ENCODE measurements around the gene UBA52.
"Not testable (repeated sequence)": the region's sequence is repeated elsewhere in the genome, so short reads cannot be mapped to it uniquely, and the experiment has no call there.

Gene UBA52

GRCh38 chr19:18580311-18580710 is 8.7 kb downstream of the UBA52 start:
- H3K27ac ChIP-seq (ENCODE audit: low read length): no peak overlapping the region
- H3K27me3 ChIP-seq (ENCODE audit: control insufficient read depth in 1 of 2, insufficient read depth in 2 of 2, low read length in 2 of 2): no peaks in the 10 kb centered on the region
- no peak overlapping the region for H3K9ac ChIP-seq (ENCODE audit: low read length in 2 of 2)
- no peaks in the 10 kb centered on the region for H3K9me3 ChIP-seq (ENCODE audit: control insufficient read depth in 2 of 2, low read length in 2 of 2)
- H3K4me1 ChIP-seq (ENCODE audit: control insufficient read depth, insufficient read depth, low read length): no peaks in the 10 kb centered on the region
- H3K36me3 ChIP-seq (ENCODE audit: control insufficient read depth in 2 of 2, insufficient read depth in 2 of 2, low read length in 2 of 2): peaks cover 6 to 16% of the 10 kb centered on the region in 2 donors
- no peak overlapping the region for H3K4me3 ChIP-seq (ENCODE audit: low read length in 2 of 2)

GRCh38 chr19:18586306-18586705 is 14.6 kb downstream of the UBA52 start:
- Histone ChIP-seq H3K9ac (ENCODE audit: low read length in 2 of 2) (no peak overlapping the region), H3K4me3 (ENCODE audit: low read length in 2 of 2) (no peak overlapping the region), H3K36me3 (ENCODE audit: control insufficient read depth in 2 of 2, insufficient read depth in 2 of 2, low read length in 2 of 2) (peaks cover 0 to 3% of the 10 kb centered on the region in 2 donors), H3K9me3 (ENCODE audit: control insufficient read depth in 2 of 2, low read length in 2 of 2) (no peaks in the 10 kb centered on the region), H3K27ac (ENCODE audit: low read length) (no peak overlapping the region), H3K27me3 (ENCODE audit: control insufficient read depth in 1 of 2, insufficient read depth in 2 of 2, low read length in 2 of 2) (no peaks in the 10 kb centered on the region), H3K4me1 (ENCODE audit: control insufficient read depth, insufficient read depth, low read length) (peaks cover 29% of the 10 kb centered on the region)

- no peaks in the 10 kb centered on the region for H3K27me3 ChIP-seq (ENCODE audit: control insufficient read depth in 1 of 2, insufficient read depth in 2 of 2, low read length in 2 of 2)
- peak overlapping the region; percentile 49 for H3K27ac ChIP-seq (ENCODE audit: low read length)
- peak overlapping the region in 1 of 2 donors; percentile 85 for H3K4me3 ChIP-seq (ENCODE audit: low read length in 2 of 2)
- H3K4me1 ChIP-seq (ENCODE audit: control insufficient read depth, insufficient read depth, low read length): peaks cover 29% of the 10 kb centered on the region
- H3K9me3 ChIP-seq (ENCODE audit: control insufficient read depth in 2 of 2, low read length in 2 of 2): no peaks in the 10 kb centered on the region
- H3K36me3 ChIP-seq (ENCODE audit: control insufficient read depth in 2 of 2, insufficient read depth in 2 of 2, low read length in 2 of 2): peaks cover 0 to 3% of the 10 kb centered on the region in 2 donors
- no peak overlapping the region for H3K9ac ChIP-seq (ENCODE audit: low read length in 2 of 2)
Observed at GRCh38 chr19:18587561-18587960, 15.9 kb downstream of the UBA52 start.

GRCh38 chr19:18587962-18588610 is 16.4 kb downstream of the UBA52 start:
- Histone ChIP-seq H3K27ac (ENCODE audit: low read length) (peak overlapping the region; percentile 49), H3K9ac (ENCODE audit: low read length in 2 of 2) (peak overlapping the region; percentile 60 to 62), H3K9me3 (ENCODE audit: control insufficient read depth in 2 of 2, low read length in 2 of 2) (no peaks in the 10 kb centered on the region), H3K36me3 (ENCODE audit: control insufficient read depth in 2 of 2, insufficient read depth in 2 of 2, low read length in 2 of 2) (peaks cover 0 to 3% of the 10 kb centered on the region in 2 donors), H3K4me3 (ENCODE audit: low read length in 2 of 2) (peak overlapping the region; percentile 73 to 85), H3K27me3 (ENCODE audit: control insufficient read depth in 1 of 2, insufficient read depth in 2 of 2, low read length in 2 of 2) (no peaks in the 10 kb centered on the region), H3K4me1 (ENCODE audit: control insufficient read depth, insufficient read depth, low read length) (peaks cover 29% of the 10 kb centered on the region)

- H3K36me3 ChIP-seq (ENCODE audit: control insufficient read depth in 2 of 2, insufficient read depth in 2 of 2, low read length in 2 of 2): peaks cover 0 to 3% of the 10 kb centered on the region in 2 donors
- H3K9ac ChIP-seq (ENCODE audit: low read length in 2 of 2): peak within 1 kb of the TSS; percentile 60 to 62
- peak within 1 kb of the TSS; percentile 49 for H3K27ac ChIP-seq (ENCODE audit: low read length)
- H3K9me3 ChIP-seq (ENCODE audit: control insufficient read depth in 2 of 2, low read length in 2 of 2): no peaks in the 10 kb centered on the region
- H3K4me1 ChIP-seq (ENCODE audit: control insufficient read depth, insufficient read depth, low read length): peaks cover 29% of the 10 kb centered on the region
- no peaks in the 10 kb centered on the region for H3K27me3 ChIP-seq (ENCODE audit: control insufficient read depth in 1 of 2, insufficient read depth in 2 of 2, low read length in 2 of 2)
- peak within 1 kb of the TSS; percentile 73 to 85 for H3K4me3 ChIP-seq (ENCODE audit: low read length in 2 of 2)
Observed at GRCh38 chr19:18588611-18589379, 17.1 kb downstream of the UBA52 start, which contains the start of gene REX1BD. Gene REX1BD, plus strand, starts transcription at chr19:18588798. Its CDS starts 4 bp downstream, at chr19:18588802.

- Histone ChIP-seq H3K36me3 (ENCODE audit: control insufficient read depth in 2 of 2, insufficient read depth in 2 of 2, low read length in 2 of 2) (peaks cover 0 to 3% of the 10 kb centered on the region in 2 donors), H3K9me3 (ENCODE audit: control insufficient read depth in 2 of 2, low read length in 2 of 2) (no peaks in the 10 kb centered on the region), H3K4me1 (ENCODE audit: control insufficient read depth, insufficient read depth, low read length) (peaks cover 34% of the 10 kb centered on the region), H3K9ac (ENCODE audit: low read length in 2 of 2) (peak overlapping the region; percentile 60), H3K4me3 (ENCODE audit: low read length in 2 of 2) (peak overlapping the region; percentile 73 to 85), H3K27me3 (ENCODE audit: control insufficient read depth in 1 of 2, insufficient read depth in 2 of 2, low read length in 2 of 2) (no peaks in the 10 kb centered on the region), H3K27ac (ENCODE audit: low read length) (peak overlapping the region; percentile 49)
Observed at GRCh38 chr19:18589380-18590272, 18.0 kb downstream of the UBA52 start.

GRCh38 chr19:18590273-18591272 is 18.9 kb downstream of the UBA52 start:
- H3K4me1 ChIP-seq (ENCODE audit: control insufficient read depth, insufficient read depth, low read length): peaks cover 40% of the 10 kb centered on the region
- peaks cover 0 to 3% of the 10 kb centered on the region in 2 donors for H3K27me3 ChIP-seq (ENCODE audit: control insufficient read depth in 1 of 2, insufficient read depth in 2 of 2, low read length in 2 of 2)
- H3K27ac ChIP-seq (ENCODE audit: low read length): no peak overlapping the region
- H3K36me3 ChIP-seq (ENCODE audit: control insufficient read depth in 2 of 2, insufficient read depth in 2 of 2, low read length in 2 of 2): peaks cover 0 to 3% of the 10 kb centered on the region in 2 donors
- H3K4me3 ChIP-seq (ENCODE audit: low read length in 2 of 2): peak overlapping the region; percentile 73 to 85
- no peak overlapping the region for H3K9ac ChIP-seq (ENCODE audit: low read length in 2 of 2)
- H3K9me3 ChIP-seq (ENCODE audit: control insufficient read depth in 2 of 2, low read length in 2 of 2): no peaks in the 10 kb centered on the region

- Histone ChIP-seq H3K9ac (ENCODE audit: low read length in 2 of 2) (no peak overlapping the region), H3K9me3 (ENCODE audit: control insufficient read depth in 2 of 2, low read length in 2 of 2) (no peaks in the 10 kb centered on the region), H3K27me3 (ENCODE audit: control insufficient read depth in 1 of 2, insufficient read depth in 2 of 2, low read length in 2 of 2) (peaks cover 0 to 5% of the 10 kb centered on the region in 2 donors), H3K4me1 (ENCODE audit: control insufficient read depth, insufficient read depth, low read length) (peaks cover 40% of the 10 kb centered on the region), H3K27ac (ENCODE audit: low read length) (no peak overlapping the region), H3K4me3 (ENCODE audit: low read length in 2 of 2) (no peak overlapping the region), H3K36me3 (ENCODE audit: control insufficient read depth in 2 of 2, insufficient read depth in 2 of 2, low read length in 2 of 2) (peaks cover 0 to 3% of the 10 kb centered on the region in 2 donors)
Observed at GRCh38 chr19:18591735-18592385, 20.2 kb downstream of the UBA52 start.

GRCh38 chr19:18592732-18593131 is 21.1 kb downstream of the UBA52 start:
- H3K9ac ChIP-seq (ENCODE audit: low read length in 2 of 2); H3K27me3 ChIP-seq (ENCODE audit: control insufficient read depth in 1 of 2, insufficient read depth in 2 of 2, low read length in 2 of 2); H3K9me3 ChIP-seq (ENCODE audit: control insufficient read depth in 2 of 2, low read length in 2 of 2); H3K36me3 ChIP-seq (ENCODE audit: control insufficient read depth in 2 of 2, insufficient read depth in 2 of 2, low read length in 2 of 2); H3K4me3 ChIP-seq (ENCODE audit: low read length in 2 of 2); H3K27ac ChIP-seq (ENCODE audit: low read length): not testable (repeated sequence)
- peaks cover 39% of the 10 kb centered on the region for H3K4me1 ChIP-seq (ENCODE audit: control insufficient read depth, insufficient read depth, low read length)
